ENCODE measurements around the gene METRN.

The METRN gene

GRCh38 chr16:761625-762513 lies 47.0 kb downstream of the METRN start:
- no peak for DNase-seq

- no peak for DNase-seq
Observed at GRCh38 chr16:762595-763268, 47.8 kb downstream of the METRN start.

GRCh38 chr16:763369-764183 lies 48.7 kb downstream of the METRN start:
- no peak for DNase-seq

GRCh38 chr16:764184-764750 lies 49.3 kb downstream of the METRN start:
- DNase-seq = no peak

GRCh38 chr16:764848-765487 lies 50.0 kb downstream of the METRN start:
- DNase-seq = no peak

- no peak for DNase-seq
Observed at GRCh38 chr16:765488-765865, 50.6 kb downstream of the METRN start.

- no peak for DNase-seq
Observed at GRCh38 chr16:766008-766819, 51.3 kb downstream of the METRN start.

- DNase-seq = no peak
Observed at GRCh38 chr16:766820-767640, 52.1 kb downstream of the METRN start.

- DNase-seq = no peak
Observed at GRCh38 chr16:767743-768235, 52.9 kb downstream of the METRN start.

- DNase-seq = no peak
Observed at GRCh38 chr16:768428-768827, 53.5 kb downstream of the METRN start.

Data from activated gamma-delta T cell treated with Interleukin-2 at 50 U/mL for 16 hours (primary cell).